PC-9 (cell line): ENCODE data around the gene SDK1.

Experiments used
- EZH2 ChIP-seq: fragments of 200-600 bp; sonication (generic); IDR thresholded peaks from 2 replicates; pipeline ENCODE4 v1.8.0; 2017; ENCODE audit warnings: antibody characterized with exemption, low read depth
- TF ChIP-seq, protein P1 (sequence below): fragments of 200-600 bp; sonication (generic); conservative IDR thresholded peaks from 2 replicates; pipeline ENCODE4 v1.6.1; 2017; ENCODE audit warnings: mixed run types, antibody characterized with exemption, mild to moderate bottlenecking, moderate library complexity

DNA sequence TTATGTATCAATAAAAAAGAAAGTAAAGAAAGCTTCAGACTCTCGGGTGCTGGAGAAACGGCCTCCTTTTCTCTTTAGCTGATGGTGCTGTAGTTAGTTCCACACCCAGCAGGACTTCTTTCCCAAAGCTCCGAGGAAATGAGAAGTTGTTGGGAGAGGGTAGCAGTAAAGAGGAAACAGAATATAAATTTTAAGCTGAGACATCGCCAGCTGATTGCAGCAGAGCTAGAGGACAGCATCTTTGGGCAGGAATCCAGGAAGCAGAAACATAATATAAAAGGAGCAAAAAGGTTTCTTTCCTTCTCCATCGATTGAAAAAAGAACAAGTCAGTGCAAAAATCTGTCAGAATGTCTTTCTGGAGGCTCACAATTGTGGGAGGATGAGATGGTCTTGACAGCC, 764.1 kb downstream of the SDK1 start:
- TF ChIP-seq, protein P1, sequence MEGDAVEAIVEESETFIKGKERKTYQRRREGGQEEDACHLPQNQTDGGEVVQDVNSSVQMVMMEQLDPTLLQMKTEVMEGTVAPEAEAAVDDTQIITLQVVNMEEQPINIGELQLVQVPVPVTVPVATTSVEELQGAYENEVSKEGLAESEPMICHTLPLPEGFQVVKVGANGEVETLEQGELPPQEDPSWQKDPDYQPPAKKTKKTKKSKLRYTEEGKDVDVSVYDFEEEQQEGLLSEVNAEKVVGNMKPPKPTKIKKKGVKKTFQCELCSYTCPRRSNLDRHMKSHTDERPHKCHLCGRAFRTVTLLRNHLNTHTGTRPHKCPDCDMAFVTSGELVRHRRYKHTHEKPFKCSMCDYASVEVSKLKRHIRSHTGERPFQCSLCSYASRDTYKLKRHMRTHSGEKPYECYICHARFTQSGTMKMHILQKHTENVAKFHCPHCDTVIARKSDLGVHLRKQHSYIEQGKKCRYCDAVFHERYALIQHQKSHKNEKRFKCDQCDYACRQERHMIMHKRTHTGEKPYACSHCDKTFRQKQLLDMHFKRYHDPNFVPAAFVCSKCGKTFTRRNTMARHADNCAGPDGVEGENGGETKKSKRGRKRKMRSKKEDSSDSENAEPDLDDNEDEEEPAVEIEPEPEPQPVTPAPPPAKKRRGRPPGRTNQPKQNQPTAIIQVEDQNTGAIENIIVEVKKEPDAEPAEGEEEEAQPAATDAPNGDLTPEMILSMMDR, result no peak
- TF ChIP-seq EZH2, result no peak
